Stimulated activated CD8-positive, alpha-beta memory T cell treated with anti-CD3 and anti-CD28 coated beads, Interleukin-7, amount 100 ng/mL, for 24 hours (primary cell): ENCODE measurements around the gene TWF1.
"Not testable (repeated sequence)": the region's sequence is repeated elsewhere in the genome, so short reads cannot be mapped to it uniquely, and the experiment has no call there.

ENCODE experiments used
- DNase-seq: peaks from one replicate; pipeline ENCODE4 v3.0.0-alpha.2; 2020; ENCODE audit warnings: low read depth

Gene TWF1

GRCh38 chr12:43805149-43805859, 813 bp downstream of the TWF1 start:
- DNase-seq = no peak

- no peak for DNase-seq
Observed at GRCh38 chr12:43797561-43798217, 8.4 kb downstream of the TWF1 start.

- DNase-seq = no peak
Observed at GRCh38 chr12:43795716-43796280, 10.3 kb downstream of the TWF1 start.

- no peak for DNase-seq
Observed at GRCh38 chr12:43789941-43790340, 16.2 kb downstream of the TWF1 start.

GRCh38 chr12:43786899-43787693, 19.0 kb downstream of the TWF1 start:
- DNase-seq = no peak

GRCh38 chr12:43776498-43776897, 29.6 kb downstream of the TWF1 start:
- DNase-seq = no peak

GRCh38 chr12:43766291-43766690, 39.8 kb downstream of the TWF1 start:
- DNase-seq = no peak

GRCh38 chr12:43764528-43764927, 41.6 kb downstream of the TWF1 start:
- DNase-seq = no peak

GRCh38 chr12:43763769-43764168, 42.3 kb downstream of the TWF1 start:
- no peak for DNase-seq

- DNase-seq = no peak
Observed at GRCh38 chr12:43762596-43762995, 43.5 kb downstream of the TWF1 start.

- DNase-seq = no peak
Observed at GRCh38 chr12:43761500-43761899, 44.6 kb downstream of the TWF1 start.

GRCh38 chr12:43760396-43760795, 45.7 kb downstream of the TWF1 start:
- DNase-seq = no peak

- DNase-seq = peak; percentile 89
Observed at GRCh38 chr12:43758728-43759563, 47.2 kb downstream of the TWF1 start, which contains the start of the genes IRAK4 and PUS7L. IRAK4 (plus strand) TSS chr12:43758951; CDS start chr12:43768112, 9,161 bp downstream. PUS7L (minus strand) TSS chr12:43758790; CDS start chr12:43755245, 3,545 bp downstream.

GRCh38 chr12:43758247-43758727, 47.8 kb downstream of the TWF1 start:
- DNase-seq = no peak

GRCh38 chr12:43754015-43754414, 52.1 kb downstream of the TWF1 start:
- DNase-seq = no peak

GRCh38 chr12:43751360-43751759, 54.8 kb downstream of the TWF1 start:
- DNase-seq = not testable (repeated sequence)

- DNase-seq = no peak
Observed at GRCh38 chr12:43750814-43751213, 55.3 kb downstream of the TWF1 start.

GRCh38 chr12:43749016-43749415, 57.1 kb downstream of the TWF1 start:
- DNase-seq = no peak

GRCh38 chr12:43744826-43745225, 61.3 kb downstream of the TWF1 start:
- DNase-seq = no peak
